Adrenal gland (tissue), 12 donors: ENCODE results near the gene CAMTA1. TPM values are rescaled to one million over a fixed set of nuclear protein-coding genes. Genes with fewer than 3 reads are reported as not detected.

Experiments used
- DNase-seq, 7 donors: peaks; one replicate each; pipeline ENCODE4 v3.0.0-alpha.2; 2019 to 2020
- H3K27ac ChIP-seq, 5 donors: fragments of 200-600 bp; sonication (generic) in 4 of 5; 1 replicate in 3 of 5; 2 replicates in 2 of 5; pipeline versions ENCODE4 v1.5.1 to v1.8.0; 2016 to 2020; ENCODE audit warnings: mild to moderate bottlenecking in 1 of 5
- H3K27me3 ChIP-seq: fragments of 200-600 bp; 2 replicates; pipeline ENCODE4 v1.8.0; 2021
- H3K36me3 ChIP-seq, 2 donors: fragments of 200-600 bp; replicated peaks in 1 of 2; 1 replicate in 1 of 2; 2 replicates in 1 of 2; pipeline versions ENCODE4 v1.5.1 to v1.8.0; 2018 to 2022
- H3K4me1 ChIP-seq, 2 donors: fragments of 200-600 bp; replicated peaks in 1 of 2; 1 replicate in 1 of 2; 2 replicates in 1 of 2; pipeline versions ENCODE4 v1.5.1 to v1.8.0; 2018 to 2021
- H3K4me3 ChIP-seq, 4 donors: fragments of 200-600 bp; sonication (generic) in 3 of 4; one replicate each; pipeline ENCODE4 v1.5.1; 2016 to 2018
- H3K9me3 ChIP-seq, 3 donors: fragments of 200-600 bp; sonication (generic) in 1 of 3; replicated peaks in 1 of 3; 1 replicate in 2 of 3; 2 replicates in 1 of 3; pipeline versions ENCODE4 v1.5.1 to v1.8.0; 2016 to 2021
- POLR2A ChIP-seq, 2 donors: fragments of 450-650 bp; IDR thresholded peaks; one replicate each; pipeline ENCODE4 v1.6.1; 2017; ENCODE audit warnings: antibody characterized with exemption in 2 of 2, mild to moderate bottlenecking in 2 of 2, moderate library complexity in 1 of 2
- WGBS, 4 donors: extraction: QIAGEN DNeasy Blood & Tissue Kit in 2 of 4; methylation state at CpG; one replicate each; pipeline versions ENCODE4 v1.1.5 to v1.1.7; 2013 to 2017; 5-methylcytosine and 5-hydroxymethylcytosine counted together
- intact Hi-C, 2 donors: fragments of 100-400 bp; cut with DNase I; formaldehyde crosslinking; loops; one replicate each; pipeline versions ENCODE4 v1.14.1 to v1.15.0; 2022 to 2023
- polyA plus RNA-seq, 3 donors: library from polyadenylated mRNA; stranded (reverse); fragments of 200-250 nt in 2 of 3; fragments of 350-450 nt in 1 of 3; fragmentation: Illumina TruSeq in 1 of 3; extraction: RNeasy Lipid Tissue Mini Kit (QIAGEN cat#74804) in 1 of 3; gene quantifications; one replicate each; pipeline ENCODE4 v1.2.3, GENCODE V29; 2013 to 2014
- total RNA-seq, 9 donors: library from RNA; depleted of rRNA in 4 of 9; stranded (reverse); fragments of >200 nt in 4 of 9; fragments of 120-200 nt in 1 of 9; fragmentation: NEBNext Ultra II Directional in 1 of 9; extraction: Animal tissue kit (Norgen Biotek cat#: 25700) in 1 of 9; gene quantifications; one replicate each; pipeline versions ENCODE4 v1.1.0 to v1.2.4, GENCODE V29; 2013 to 2023
- TF ChIP-seq, protein P1 (sequence below), 6 experiments: fragments of 450-650 bp in 4 of 6; fragments of 200-600 bp in 2 of 6; sonication (generic) in 1 of 6; IDR thresholded peaks; 1 replicate in 5 of 6; 2 replicates in 1 of 6; pipeline versions ENCODE4 v1.5.1 to v1.8.0; 2016 to 2021; ENCODE audit warnings: antibody characterized with exemption in 6 of 6, mild to moderate bottlenecking in 2 of 6, moderate library complexity in 1 of 6
- donor health status: healthy with polysubstance abuse.
- donor health status: Bipolar disorder and iron deficiency.
- donor health status: DM: yes; HTN: yes; CAD: no.
- donor health status: DM: no; HTN: no; CAD: no.
- donor health status: DM: no; HTN: no; CAD: no.
- donor health status: DM: yes; HTN: yes; CAD: no.

CAMTA1 gene
- total and polyA plus RNA-seq, 12 donors, result 62.9 to 141 (median 96.9) TPM

DNA sequence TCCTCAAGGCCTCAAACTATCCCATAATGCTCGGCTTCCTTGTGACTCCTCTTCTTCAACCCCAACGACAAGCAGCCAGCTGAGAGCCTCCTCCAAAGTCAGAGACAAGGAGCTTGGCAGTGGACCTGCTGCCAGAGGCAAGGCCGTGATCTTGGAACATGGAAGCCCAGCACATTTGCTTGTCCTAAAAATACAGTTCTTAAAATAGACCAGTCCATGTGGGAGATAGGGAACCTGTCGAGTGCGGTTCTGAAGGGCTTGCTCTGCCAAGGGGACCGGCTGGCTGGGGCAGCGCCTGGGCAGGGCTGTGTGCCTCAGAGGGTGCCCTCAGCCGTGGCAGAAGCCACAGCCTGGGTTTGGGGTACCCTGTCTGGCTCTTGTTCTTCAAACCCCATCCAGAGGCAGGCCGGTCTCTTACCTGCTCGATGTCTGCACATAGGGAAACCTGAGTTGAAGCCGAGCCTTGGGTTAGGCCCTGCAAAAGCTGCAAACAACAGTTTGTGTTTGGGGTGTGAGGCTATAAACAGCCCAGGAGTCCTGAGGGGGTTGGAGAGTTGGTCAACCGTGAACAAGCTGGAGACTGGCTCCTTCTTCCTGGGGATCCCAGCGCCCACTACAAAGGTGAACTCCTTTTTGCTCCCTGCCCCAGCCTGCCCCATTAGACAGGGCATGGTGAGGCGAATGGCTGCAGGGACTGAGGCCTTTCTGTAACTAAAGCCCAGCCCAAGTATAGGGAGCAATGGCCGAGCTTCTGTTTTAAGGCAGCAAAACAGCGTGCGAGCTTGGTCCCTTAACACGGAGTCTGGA, 228.8 kb downstream of the CAMTA1 start:
- intact Hi-C loops, result no loop called here
- TF ChIP-seq POLR2A (IDR thresholded peaks at IDR 0.05), result no peak
- TF ChIP-seq, protein P1, sequence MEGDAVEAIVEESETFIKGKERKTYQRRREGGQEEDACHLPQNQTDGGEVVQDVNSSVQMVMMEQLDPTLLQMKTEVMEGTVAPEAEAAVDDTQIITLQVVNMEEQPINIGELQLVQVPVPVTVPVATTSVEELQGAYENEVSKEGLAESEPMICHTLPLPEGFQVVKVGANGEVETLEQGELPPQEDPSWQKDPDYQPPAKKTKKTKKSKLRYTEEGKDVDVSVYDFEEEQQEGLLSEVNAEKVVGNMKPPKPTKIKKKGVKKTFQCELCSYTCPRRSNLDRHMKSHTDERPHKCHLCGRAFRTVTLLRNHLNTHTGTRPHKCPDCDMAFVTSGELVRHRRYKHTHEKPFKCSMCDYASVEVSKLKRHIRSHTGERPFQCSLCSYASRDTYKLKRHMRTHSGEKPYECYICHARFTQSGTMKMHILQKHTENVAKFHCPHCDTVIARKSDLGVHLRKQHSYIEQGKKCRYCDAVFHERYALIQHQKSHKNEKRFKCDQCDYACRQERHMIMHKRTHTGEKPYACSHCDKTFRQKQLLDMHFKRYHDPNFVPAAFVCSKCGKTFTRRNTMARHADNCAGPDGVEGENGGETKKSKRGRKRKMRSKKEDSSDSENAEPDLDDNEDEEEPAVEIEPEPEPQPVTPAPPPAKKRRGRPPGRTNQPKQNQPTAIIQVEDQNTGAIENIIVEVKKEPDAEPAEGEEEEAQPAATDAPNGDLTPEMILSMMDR (IDR thresholded peaks at IDR 0.05), result no peak
- H3K4me1 ChIP-seq, result no peaks in the 10 kb centered on the region
- no peaks in the 10 kb centered on the region for H3K36me3 ChIP-seq
- no peak overlapping the region for H3K4me3 ChIP-seq
- 79 to 88% (median 82%) methylated on average over 14 to 18 of the region's 18 CpGs for WGBS, 4 donors
- no peak for DNase-seq
- H3K27ac ChIP-seq, result no peak overlapping the region
- no peaks in the 10 kb centered on the region for H3K9me3 ChIP-seq
- no peaks in the 10 kb centered on the region for H3K27me3 ChIP-seq

DNA sequence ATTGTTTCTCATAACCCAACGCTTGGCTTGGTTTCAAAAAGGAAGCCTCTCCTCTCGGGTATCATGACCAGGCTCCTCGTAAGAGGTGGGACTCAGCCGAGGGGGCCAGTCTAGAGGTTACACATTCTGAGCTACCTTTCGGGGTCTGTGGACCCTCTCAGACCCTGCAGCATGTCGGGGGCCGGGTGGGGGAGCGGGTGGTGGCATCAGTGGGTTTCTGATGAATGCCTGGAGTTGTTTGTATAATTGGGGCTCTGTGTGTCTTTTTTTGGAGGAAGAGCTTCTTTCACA, 229.3 kb downstream of the CAMTA1 start:
- no peak overlapping the region for H3K27ac ChIP-seq
- H3K27me3 ChIP-seq, result no peaks in the 10 kb centered on the region
- no peaks in the 10 kb centered on the region for H3K36me3 ChIP-seq
- no peak overlapping the region for H3K4me3 ChIP-seq
- TF ChIP-seq, protein P1 (IDR thresholded peaks at IDR 0.05), result no peak
- no peak for TF ChIP-seq POLR2A (IDR thresholded peaks at IDR 0.05)
- WGBS, 4 donors, result 81 to 90% (median 83%) methylated on average over 2 to 8 of the region's 8 CpGs
- H3K9me3 ChIP-seq, result no peaks in the 10 kb centered on the region
- no peaks in the 10 kb centered on the region for H3K4me1 ChIP-seq
- intact Hi-C loops, result no loop called here
- DNase-seq, result no peak

- Histone ChIP-seq H3K27ac (no peak overlapping the region), H3K27me3 (no peaks in the 10 kb centered on the region), H3K36me3 (no peaks in the 10 kb centered on the region), H3K9me3 (no peaks in the 10 kb centered on the region), H3K4me3 (no peak overlapping the region), H3K4me1 (no peaks in the 10 kb centered on the region)
- 85 to 100% (median 90%) methylated on average over 7 of the region's 7 CpGs for WGBS, 4 donors
- intact Hi-C loops, result no loop called here
- TF ChIP-seq, protein P1 (IDR thresholded peaks at IDR 0.05), result no peak
- TF ChIP-seq POLR2A (IDR thresholded peaks at IDR 0.05), result no peak
- no peak for DNase-seq
Observed at GRCh38 chr1:7015022-7015421, 229.8 kb downstream of the CAMTA1 start.

- Histone ChIP-seq H3K9me3 (no peaks in the 10 kb centered on the region), H3K4me1 (no peaks in the 10 kb centered on the region), H3K36me3 (no peaks in the 10 kb centered on the region), H3K27me3 (no peaks in the 10 kb centered on the region), H3K27ac (no peak overlapping the region), H3K4me3 (no peak overlapping the region)
- TF ChIP-seq POLR2A (IDR thresholded peaks at IDR 0.05), result no peak
- TF ChIP-seq, protein P1 (IDR thresholded peaks at IDR 0.05), result no peak
- intact Hi-C loops, result no loop called here
- WGBS, 4 donors, result 87 to 98% (median 95%) methylated on average over 7 of the region's 7 CpGs
- no peak for DNase-seq
Observed at GRCh38 chr1:7018351-7018750, 233.1 kb downstream of the CAMTA1 start.
